Lung microvascular endothelial cell (primary cell): ENCODE measurements around the gene ACRBP. TPM values are rescaled to one million over a fixed set of nuclear protein-coding genes. Genes with fewer than 3 reads are reported as not detected.
A peak's percentile ranks its signal among the peaks of the same experiment; 100 is the strongest.
"Not testable (repeated sequence)": the region's sequence is repeated elsewhere in the genome, so short reads cannot be mapped to it uniquely, and the experiment has no call there.

Source experiments
- DNase-seq, 2 donors: peaks; one replicate each; pipeline versions ENCODE4 v3.0.0 to v3.0.0-alpha.2; 2010; ENCODE audit warnings: low read depth in 2 of 2
- total RNA-seq: library from RNA; depleted of rRNA; stranded (reverse); fragments of >200 nt; gene quantifications from 2 replicates; pipeline ENCODE4 v1.2.1, GENCODE V29; 2014

Gene ACRBP
- total RNA-seq, 1 donor from 2014 or later = 0.20 TPM

DNA sequence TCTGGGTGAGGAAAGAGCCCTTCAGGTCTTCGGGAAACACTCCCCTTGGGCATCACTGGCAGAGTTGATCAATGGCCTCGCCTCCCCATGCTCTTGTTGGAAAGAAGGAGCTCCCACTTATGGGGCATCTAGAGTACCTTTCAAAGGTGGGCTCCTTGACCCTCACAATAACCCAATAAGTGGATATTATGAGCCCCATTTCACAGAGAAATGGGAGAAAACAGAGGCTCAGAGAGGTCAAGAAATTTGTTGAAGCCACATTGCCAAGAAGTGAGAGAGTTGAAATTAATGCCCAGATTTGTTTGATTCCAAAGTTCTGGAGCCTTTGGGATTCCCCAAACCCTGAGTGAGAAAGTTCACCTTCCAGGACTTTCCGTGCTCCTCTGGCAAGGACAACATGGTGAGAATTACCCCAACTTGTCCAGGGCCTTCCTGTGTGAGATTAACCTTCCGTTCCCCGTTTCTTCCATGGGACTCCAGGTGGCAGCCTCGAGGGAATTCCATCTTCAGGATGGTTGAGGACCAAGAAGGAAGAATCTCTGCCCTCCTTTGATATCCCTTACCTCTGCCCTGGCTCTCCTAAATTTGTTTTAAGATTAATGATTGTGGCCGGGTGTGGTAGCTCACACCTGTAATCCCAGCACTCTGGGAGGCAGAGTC lies 32.6 kb downstream of the ACRBP start:
- peak in 1 of 2 donors; percentile 22 for DNase-seq

DNA sequence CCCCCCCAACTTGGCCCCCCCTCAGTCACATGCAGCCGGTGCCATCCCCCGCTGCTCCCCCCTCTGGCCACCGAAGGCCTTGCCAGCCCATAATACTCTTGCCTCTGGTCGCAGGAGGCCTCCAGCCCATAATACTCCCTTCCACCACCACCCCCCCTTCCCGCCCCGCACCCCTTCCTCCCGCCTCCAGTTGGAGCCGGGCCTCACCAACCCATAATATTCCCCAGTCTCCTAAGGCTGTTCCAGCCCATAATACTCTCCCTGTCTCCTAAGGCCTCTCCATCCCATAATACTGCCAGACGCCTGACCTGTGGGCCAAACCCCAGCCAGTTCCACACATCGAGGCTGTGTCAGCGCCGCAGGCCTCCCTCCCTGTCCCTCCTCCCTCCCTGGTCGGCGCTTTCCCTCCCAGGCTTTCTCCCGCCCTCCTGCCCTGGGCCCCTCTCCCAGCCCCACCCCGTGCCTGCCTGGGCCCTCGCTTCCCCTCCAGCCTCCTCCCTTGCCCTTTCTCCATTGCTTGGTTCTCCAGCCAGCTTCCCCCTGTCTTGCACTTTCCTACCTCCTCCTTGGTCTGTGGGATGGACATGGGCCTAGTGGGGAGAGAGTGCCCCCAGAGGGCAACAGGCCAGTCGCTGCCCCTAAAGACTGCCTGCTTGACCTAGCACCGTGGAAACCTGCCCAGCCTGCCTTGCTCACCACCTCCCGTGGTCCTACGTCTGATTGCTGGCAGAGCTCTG lies 33.3 kb downstream of the ACRBP start:
- peak; percentile 88 to 89 for DNase-seq

DNA sequence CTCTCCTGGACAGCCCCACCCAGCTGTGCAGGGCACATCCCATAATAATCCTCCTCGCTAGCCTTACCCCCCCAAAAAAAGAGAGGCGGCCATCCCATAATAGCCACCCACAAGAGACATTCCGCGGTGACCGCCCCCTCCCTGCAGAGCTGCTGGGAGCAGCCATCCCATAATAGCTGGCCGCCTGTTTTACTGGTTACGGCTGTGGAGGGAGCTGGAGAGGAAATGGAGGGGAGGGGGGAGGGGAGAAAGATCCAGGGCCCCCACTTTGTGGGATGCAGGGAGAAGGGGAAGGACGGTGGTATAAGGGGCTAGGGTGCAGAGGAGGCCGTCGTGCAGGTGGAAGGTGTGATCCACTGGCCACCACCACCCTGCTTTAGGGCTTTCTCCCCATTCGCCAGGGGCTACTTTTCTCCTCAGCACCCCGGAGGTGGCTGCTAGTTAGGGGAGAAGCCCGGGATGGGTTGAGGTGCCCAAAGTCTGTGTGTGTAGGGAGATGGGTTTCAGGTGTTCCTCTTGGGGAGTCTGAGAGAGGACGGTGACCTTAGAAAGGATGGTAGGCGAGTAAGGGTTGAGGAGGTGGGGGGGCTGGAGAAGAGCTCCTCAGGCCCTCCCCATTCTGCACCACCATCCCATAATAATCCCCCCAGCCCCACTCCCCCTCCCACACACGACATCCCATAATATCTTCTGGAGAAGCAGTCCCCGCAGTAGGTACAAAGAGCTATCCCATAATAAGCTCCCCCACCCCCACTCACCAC lies 34.0 kb downstream of the ACRBP start:
- DNase-seq = peak; percentile 37 to 50

DNA sequence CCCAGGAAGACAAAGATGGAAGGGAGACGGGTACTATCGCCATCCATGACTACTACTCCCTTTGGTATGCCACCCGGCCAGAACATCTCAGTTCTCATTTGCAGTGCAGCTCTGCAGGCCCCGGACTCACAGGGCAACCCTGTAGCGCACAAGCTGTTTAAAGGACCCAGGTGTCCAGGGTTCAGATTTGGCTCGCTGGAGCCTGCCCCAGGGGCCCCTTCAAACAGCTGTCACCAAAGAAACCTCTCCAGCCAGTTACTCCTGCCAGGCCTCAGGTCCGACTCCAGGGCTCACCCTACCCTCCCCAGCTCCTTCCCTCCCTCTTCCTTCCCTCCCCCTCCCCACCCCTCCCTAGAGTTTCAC lies 34.6 kb downstream of the ACRBP start:
- no peak for DNase-seq

DNA sequence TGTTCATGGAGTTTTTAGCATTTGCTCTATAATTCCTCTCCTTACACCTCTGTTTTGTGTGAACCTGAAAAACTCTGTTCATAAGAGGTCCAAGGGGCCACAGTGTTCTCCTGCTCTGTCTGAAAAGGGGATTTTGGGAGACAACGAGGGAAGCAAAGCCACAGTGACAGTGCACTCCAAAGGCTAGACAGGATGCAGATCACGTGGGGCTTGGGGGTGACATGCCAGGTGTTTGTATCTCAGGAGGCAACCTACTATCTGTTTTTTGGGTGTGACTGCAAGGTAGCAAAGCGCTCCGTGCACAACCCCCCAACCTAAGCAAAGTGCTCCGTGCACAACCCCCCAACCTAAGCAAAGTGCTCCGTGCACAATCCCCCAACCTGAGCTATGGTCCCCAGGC lies 35.0 kb downstream of the ACRBP start:
- DNase-seq = no peak

DNA sequence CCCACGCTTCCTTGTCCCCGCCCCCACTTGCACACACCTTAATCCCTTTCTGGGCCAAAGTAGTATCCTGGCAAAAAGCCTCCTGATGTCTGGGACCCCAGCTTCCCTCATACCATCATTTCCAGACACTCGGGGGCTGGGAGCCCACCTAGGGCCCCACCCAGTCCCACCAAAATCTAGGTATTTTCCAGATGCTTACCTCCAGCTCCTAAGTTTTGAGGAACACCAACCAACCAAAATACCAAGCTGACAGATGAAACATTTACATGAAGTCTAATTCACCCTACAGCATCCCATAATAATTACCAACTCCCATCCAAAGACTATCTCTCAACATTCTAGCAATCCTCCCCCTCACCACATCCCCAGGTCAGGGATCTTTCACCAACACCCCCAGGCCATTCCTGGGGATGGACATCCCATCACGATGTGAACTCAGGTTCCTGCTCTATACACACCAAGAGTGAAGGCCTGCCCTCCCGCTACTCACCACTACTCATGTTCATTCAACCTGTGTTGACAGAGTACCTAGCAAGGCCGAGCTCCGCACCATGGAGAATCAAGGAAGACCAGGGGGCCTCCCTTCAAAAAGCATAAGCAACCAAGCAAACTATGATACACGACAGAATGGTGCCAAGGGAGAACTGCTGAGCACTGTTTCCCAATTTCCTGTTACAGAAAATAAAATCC lies 38.5 kb downstream of the ACRBP start:
- DNase-seq = no peak

DNA sequence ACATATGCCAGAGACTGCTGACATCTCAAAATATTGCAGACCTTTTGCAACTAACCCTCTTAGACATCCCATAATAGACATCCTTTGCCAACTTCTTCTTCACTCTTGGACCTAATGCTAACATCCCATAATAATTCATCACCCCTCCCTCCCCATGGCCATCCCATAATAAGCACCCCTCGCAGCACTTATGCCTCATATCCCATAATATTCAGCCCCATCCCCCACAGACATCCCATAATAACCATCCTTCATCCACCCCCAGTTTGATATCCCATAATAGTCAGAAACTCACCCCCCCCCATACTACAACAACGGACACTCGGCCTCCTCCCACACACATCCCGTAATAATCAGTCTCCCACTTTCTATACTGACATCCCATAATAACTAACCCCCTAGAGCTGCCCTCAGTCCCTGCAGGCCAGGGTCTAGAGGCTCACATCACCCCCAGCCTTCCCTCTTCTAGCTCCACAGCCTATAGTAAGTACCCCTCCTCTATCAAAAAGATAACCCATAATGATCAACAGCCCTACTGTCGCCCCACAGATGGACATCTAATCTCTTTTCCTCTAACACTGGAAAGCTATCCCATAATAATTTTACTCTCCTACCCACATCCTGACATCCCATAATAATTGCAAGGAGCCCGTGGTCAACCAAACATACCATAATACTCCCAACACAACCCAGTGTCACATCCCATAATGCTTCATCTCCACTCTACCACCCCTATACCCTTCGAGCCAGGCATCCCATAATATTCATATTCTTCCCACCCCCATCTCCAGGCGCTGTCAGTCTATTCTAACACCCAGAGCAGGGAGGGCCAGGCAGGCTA lies 39.3 kb downstream of the ACRBP start:
- DNase-seq = peak; percentile 44 to 62

DNA sequence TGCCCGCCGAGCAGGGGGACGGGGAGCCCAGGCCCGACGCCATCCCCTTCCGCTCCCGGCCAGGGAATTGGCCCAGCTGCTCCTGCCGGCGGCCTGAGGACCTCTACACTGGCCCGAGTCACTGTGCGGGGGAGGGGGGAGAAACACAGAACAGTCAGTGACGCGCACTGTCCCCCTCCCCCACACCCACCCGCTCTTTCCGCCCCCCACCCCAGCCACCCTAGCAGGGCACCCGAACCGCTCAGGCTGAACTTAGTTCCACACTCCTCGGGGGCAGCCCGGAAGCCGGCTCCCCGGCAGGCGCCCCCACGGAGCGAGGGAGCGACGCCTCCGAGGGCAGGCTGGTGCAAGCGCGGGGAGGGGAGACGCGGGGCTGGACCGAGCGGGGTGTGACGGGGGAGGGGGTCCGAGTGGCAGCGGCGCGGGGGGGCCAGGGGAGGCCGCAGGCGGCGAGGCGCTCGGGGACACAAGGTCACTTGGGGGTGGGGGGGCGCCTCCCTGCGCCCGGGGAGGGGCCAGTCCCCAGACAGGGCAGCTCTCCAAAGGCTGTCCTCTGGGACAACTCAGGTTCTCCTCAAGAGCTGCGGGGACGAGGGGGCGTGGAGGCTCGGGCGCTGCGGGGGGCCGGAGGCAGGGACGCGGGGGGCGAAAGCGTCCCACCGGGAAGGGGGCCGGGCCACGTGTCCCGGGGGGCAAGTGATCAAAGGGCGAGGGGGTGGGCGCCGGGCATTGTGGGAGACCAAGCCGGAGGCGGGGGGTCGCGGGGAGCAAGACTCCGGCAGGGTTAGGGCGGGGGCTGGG lies 40.7 kb downstream of the ACRBP start:
- peak; percentile 39 to 56 for DNase-seq

DNA sequence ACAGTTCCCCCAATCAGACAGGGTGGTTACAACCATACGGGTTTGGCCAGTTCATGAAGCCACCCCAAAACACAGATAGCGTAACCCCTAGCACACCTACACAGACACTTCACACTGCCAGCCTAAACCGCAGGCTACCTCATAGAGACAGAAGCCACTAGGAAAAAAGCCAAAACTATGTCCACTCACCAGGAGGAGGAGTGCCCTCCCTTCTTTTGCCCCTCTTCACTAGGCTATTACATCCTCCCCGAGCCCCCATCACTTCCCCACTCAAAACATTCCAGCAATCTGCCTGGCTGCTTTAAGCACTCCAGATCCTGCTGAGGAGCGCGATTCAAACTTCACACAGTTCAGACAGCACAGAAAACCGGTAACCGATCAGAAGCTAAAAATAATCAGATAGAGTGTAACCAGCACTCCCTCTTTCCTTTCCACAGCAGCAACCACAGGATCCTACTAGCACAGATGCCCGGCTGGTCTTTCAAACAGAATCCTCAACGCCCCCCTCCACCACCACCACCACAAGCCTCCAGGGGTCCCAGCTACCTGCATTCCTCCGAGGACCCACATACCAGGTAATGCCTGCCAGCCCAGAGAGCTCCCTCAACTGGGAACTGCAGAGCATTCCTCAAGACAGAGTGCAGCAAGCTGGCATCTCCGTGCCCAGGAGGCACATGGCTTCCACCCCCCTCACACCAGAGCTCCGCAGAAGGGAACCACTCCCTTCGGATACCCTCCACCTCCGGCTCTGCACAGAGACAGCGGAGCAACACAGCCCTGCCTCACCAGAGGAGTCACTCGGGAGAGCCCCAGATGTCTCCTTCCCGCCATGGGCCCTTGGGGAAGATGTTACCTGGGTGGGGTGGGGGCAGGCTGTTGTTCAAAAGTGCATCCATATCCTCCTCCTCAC lies 41.6 kb downstream of the ACRBP start:
- peak in 1 of 2 donors; percentile 26 for DNase-seq

DNA sequence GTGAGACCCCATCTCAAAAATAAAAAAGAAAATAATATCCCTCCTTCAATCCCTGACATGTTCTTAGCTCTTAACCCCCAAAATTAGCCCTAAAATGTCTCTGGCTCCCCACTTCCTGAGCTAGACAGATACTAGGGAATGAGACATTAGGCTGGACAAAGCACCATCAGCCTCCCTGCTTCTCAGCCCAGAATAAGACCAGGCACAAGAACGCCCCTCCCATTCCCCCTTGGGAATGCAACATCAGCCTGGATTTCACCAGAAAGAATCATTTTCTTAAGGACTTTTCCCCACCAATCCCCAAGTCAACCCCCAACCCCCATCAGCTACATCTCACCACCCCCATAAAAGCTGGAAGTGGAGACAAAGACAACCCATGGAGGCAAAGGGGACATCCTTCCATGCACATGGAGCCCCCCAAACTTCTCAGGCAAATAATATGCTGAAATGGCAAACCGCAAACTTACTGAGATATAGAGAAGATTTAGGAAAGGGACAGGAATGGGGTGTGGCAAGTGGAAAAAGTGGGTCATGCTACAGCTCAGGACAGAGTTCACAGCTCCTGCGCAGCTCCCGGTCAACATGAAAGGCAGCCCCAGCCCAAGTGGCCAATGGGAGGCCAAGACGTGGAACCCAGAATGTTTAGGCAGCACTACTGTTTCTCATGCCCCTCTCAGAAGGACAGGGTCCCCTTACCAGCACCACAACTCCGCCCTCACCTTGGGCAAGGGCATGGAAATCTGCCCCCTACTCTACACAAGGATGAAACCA lies 42.8 kb downstream of the ACRBP start:
- DNase-seq = peak in 1 of 2 donors; percentile 33

DNA sequence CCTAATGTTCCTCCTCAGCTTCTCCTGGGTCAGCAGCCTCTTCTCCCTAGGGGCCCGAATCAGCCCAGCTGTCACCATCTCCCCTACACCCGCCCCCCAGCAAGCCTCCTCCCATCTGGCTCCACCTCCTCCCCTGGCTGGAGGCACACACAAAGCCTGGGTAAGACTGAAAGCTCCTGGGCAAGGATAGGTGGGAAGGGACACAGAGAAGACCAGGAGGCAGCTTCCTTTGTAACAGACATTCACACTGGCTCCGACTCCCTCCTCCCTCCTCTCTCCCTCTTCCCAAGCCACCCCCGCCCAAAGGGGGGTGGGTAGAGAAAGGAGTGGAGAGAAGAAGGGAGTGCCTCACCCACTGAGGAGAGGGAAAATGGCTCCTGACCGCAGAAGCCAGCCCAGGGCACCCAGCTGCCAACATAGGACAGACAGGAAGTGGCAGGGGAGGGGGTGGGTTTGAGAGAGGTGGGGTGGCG lies 44.1 kb downstream of the ACRBP start:
- DNase-seq = peak in 1 of 2 donors; percentile 38

DNA sequence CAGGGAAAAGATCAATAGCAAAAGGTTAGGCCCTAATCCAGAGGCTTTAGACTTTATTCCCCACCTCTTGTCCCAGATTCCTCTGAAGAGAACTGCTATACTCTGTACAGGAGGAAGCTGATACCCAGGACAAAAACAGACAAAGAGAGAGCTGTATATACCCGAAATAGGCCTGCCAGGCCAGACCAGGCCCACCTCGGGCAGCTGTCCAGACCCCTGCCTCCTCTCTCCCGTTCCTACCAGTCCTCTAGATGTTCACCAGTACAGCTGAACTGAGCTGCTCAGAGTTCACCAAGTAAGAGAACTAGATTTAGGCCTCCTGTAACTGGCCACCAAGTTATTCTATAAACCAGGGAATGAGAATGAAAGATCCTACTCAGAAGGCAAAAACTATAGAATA lies 44.7 kb downstream of the ACRBP start:
- DNase-seq = no peak

DNA sequence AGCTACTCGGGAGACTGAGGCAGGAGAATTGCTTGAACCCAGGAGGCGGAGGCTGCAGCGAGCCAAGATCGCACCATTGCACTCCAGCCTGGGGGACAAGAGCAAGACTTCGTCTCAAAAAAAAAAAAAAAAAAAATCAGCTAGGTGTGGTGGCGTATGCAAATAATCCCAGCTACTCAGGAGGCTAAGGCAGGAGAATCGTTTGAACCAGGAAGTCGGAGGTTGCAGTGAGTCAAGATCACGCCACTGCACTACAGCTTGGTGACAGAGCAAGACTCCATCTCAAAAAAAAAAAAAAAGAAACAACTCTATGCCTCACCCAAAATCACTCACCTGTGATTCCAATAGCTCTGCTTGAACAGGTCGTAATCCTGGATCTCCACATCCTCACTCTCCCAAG lies 51.6 kb downstream of the ACRBP start:
- DNase-seq = not testable (repeated sequence)

DNA sequence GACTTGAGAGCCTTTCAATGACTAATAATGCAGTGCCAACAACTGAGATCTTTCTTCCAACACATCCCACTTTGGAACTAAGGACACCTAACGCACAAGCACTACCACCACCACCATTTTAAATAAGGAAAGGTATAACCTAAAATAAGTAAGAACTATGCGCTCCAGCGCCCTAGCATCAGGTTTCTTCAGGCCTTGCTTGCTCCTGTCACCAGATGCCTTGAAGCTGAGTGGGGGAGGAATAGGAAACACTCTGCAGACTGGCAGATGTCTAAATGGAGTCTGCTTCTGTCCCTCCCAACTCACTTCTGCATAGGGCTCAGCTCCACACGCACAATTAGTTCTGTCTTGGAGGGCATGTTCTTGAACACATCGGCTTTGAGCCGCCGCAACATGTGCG lies 55.1 kb downstream of the ACRBP start:
- DNase-seq = no peak
